GM13977 (cell line): ENCODE measurements around the gene TMCO4.

ENCODE experiments used
- DNase-seq: peaks from one replicate; pipeline ENCODE4 v3.0.0; 2012; ENCODE audit warnings: low spot score
- CTCF ChIP-seq: IDR thresholded peaks from 2 replicates; pipeline ENCODE4 v1.5.1; 2012; ENCODE audit warnings: mild to moderate bottlenecking, control low read depth; ENCODE audit not compliant: insufficient read depth; ENCODE audit errors: extremely low read depth, missing control alignments
- in situ Hi-C: fragments of 300-500 bp; cut with MboI; formaldehyde crosslinking; loops from one replicate; pipeline ENCODE4 v1.12.0; 2022; ENCODE audit warnings: low sequenced_read_pairs, low pct_unique_long_range_greater_than_20kb, mixed read lengths, inconsistent platforms; ENCODE audit not compliant: unreplicated experiment

Gene TMCO4

GRCh38 chr1:19752083-19752696, 47.5 kb downstream of the TMCO4 start:
- TF ChIP-seq CTCF: no peak
- no peak for DNase-seq
- in situ Hi-C loops: no loop called here

GRCh38 chr1:19750882-19751276, 48.8 kb downstream of the TMCO4 start:
- in situ Hi-C loops: no loop called here
- TF ChIP-seq CTCF: no peak
- DNase-seq: no peak

- DNase-seq: no peak
- no peak for TF ChIP-seq CTCF
- in situ Hi-C loops: no loop called here
Observed at GRCh38 chr1:19750101-19750881, 49.4 kb downstream of the TMCO4 start.

GRCh38 chr1:19749685-19750084, 50.0 kb downstream of the TMCO4 start:
- DNase-seq: no peak
- in situ Hi-C loops: no loop called here
- no peak for TF ChIP-seq CTCF

GRCh38 chr1:19747761-19748160, 52.0 kb downstream of the TMCO4 start:
- no peak for TF ChIP-seq CTCF
- in situ Hi-C loops: no loop called here
- no peak for DNase-seq

- no peak for DNase-seq
- in situ Hi-C loops: no loop called here
- TF ChIP-seq CTCF: no peak
Observed at GRCh38 chr1:19744886-19745285, 54.8 kb downstream of the TMCO4 start.
